ENCODE measurements around the gene CCDC39. TPM values are rescaled to one million over a fixed set of nuclear protein-coding genes. Genes with fewer than 3 reads are reported as not detected.

The CCDC39 gene
- polyA plus RNA-seq, 1 of the 3 experiments (the other 2 are of a cell fraction), result not detected

GRCh38 chr3:180617049-180617448 is 62.2 kb downstream of the CCDC39 start:
- peaks cover 4% of the 10 kb centered on the region for H3F3A ChIP-seq (replicated peaks; ENCODE audit: insufficient read depth)
- H3K4me3 ChIP-seq (ENCODE audit: low read depth in 2 of 2, low read length in 1 of 2), result no peak overlapping the region
- no peaks in the 10 kb centered on the region for H3K9me2 ChIP-seq
- 96% methylated on average over 2 of the region's 2 CpGs for WGBS (ENCODE audit: low lambda C conversion rate)
- no peak overlapping the region for H3K27ac ChIP-seq (ENCODE audit: low read depth in 2 of 2, low read length in 1 of 2)
- no peak overlapping the region for H2AFZ ChIP-seq (ENCODE audit: low read depth)
- H3K79me2 ChIP-seq (ENCODE audit: insufficient read depth), result no peaks in the 10 kb centered on the region
- no peaks in the 10 kb centered on the region for H3K27me3 ChIP-seq (ENCODE audit: insufficient read depth)
- H3K4me1 ChIP-seq (ENCODE audit: control insufficient read depth in 1 of 2, insufficient read depth in 2 of 2, low read depth in 1 of 2, low read length in 1 of 2), result no peaks in the 10 kb centered on the region
- peaks cover 35 to 56% of the 10 kb centered on the region in 2 experiments for H3K36me3 ChIP-seq (replicated peaks in 1 of 2; ENCODE audit: control insufficient read depth in 1 of 2, insufficient read depth in 2 of 2, low read length in 1 of 2)
- H3K9me3 ChIP-seq, result no peaks in the 10 kb centered on the region
- no peak overlapping the region for H3K4me2 ChIP-seq
- H4K20me1 ChIP-seq (ENCODE audit: insufficient read depth), result no peaks in the 10 kb centered on the region
- ChIA-PET POLR2A (no interaction called here), CTCF (no interaction called here)
- no peak for DNase-seq
- H3K9ac ChIP-seq, result no peak overlapping the region
- no peak for TF ChIP-seq REST (IDR thresholded peaks at IDR 0.05; ENCODE audit: low read depth, low read length)
- TF ChIP-seq YY1 (IDR thresholded peaks at IDR 0.05; ENCODE audit: low read depth), result no peak
- TF ChIP-seq ELF1 (IDR thresholded peaks at IDR 0.05), result no peak
- TF ChIP-seq RAD21 (IDR thresholded peaks at IDR 0.05; ENCODE audit: low read length), result no peak
- no peak for TF ChIP-seq FOSL2 (IDR thresholded peaks at IDR 0.05; ENCODE audit: borderline replicate concordance, low read depth)
- TF ChIP-seq MXI1 (IDR thresholded peaks at IDR 0.05; ENCODE audit: low read depth, low read length), result no peak
- no peak for TF ChIP-seq ZBTB33 (IDR thresholded peaks at IDR 0.05; ENCODE audit: borderline replicate concordance, low read depth)
- TF ChIP-seq CHD2 (IDR thresholded peaks at IDR 0.05; ENCODE audit: low read length, partially characterized antibody), result no peak
- TF ChIP-seq SMC3 (IDR thresholded peaks at IDR 0.05; ENCODE audit: low read depth, low read length), result no peak
- no peak for TF ChIP-seq TCF12 (IDR thresholded peaks at IDR 0.05)
- TF ChIP-seq MEF2A (IDR thresholded peaks at IDR 0.05; ENCODE audit: borderline replicate concordance, low read depth), result no peak
- no peak for TF ChIP-seq NRF1 (IDR thresholded peaks at IDR 0.05; ENCODE audit: low read depth, low read length)
- TF ChIP-seq RXRA (IDR thresholded peaks at IDR 0.05; ENCODE audit: borderline replicate concordance, low read depth), result no peak
- TF ChIP-seq FOXJ3 (CRISPR knock-in tag; IDR thresholded peaks at IDR 0.05), result no peak
